ENCODE data around the gene EOLA2. TPM values are rescaled to one million over a fixed set of nuclear protein-coding genes. Genes with fewer than 3 reads are reported as not detected.
"Not testable (repeated sequence)": the region's sequence is repeated elsewhere in the genome, so short reads cannot be mapped to it uniquely, and the experiment has no call there.

Gene EOLA2
- total RNA-seq = 10 to 100 TPM; 42.4 to 47.8 TPM

GRCh38 chrX:149938427-149938880, at the start of gene EOLA2:
TSS of gene EOLA2 (minus strand) at chrX:149938491. CDS start at chrX:149933874, 4,617 bp downstream.
- no peaks in the 10 kb centered on the region for H3K4me1 Mint-ChIP-seq
- DNase-seq = peak; percentile 89
- H3K36me3 Mint-ChIP-seq = peaks cover 2% of the 10 kb centered on the region
- H3K9me3 Mint-ChIP-seq = no peaks in the 10 kb centered on the region
- peak within 1 kb of the TSS; percentile 86 for H3K4me3 Mint-ChIP-seq
- H3K27me3 Mint-ChIP-seq = no peaks in the 10 kb centered on the region
- peak within 1 kb of the TSS; percentile 98 for H3K27ac Mint-ChIP-seq

- Mint-ChIP-seq H3K27ac (no peak overlapping the region), H3K4me1 (no peaks in the 10 kb centered on the region), H3K27me3 (no peaks in the 10 kb centered on the region), H3K9me3 (no peaks in the 10 kb centered on the region), H3K4me3 (no peak overlapping the region), H3K36me3 (peaks cover 4% of the 10 kb centered on the region)
- DNase-seq = no peak
These were observed 49.3 kb upstream of the EOLA2 start for GRCh38 chrX:149987613-149988012.

GRCh38 chrX:149984411-149984810, 46.1 kb upstream of the EOLA2 start:
- Mint-ChIP-seq H3K36me3 (peaks cover 4% of the 10 kb centered on the region), H3K4me1 (no peaks in the 10 kb centered on the region), H3K9me3 (no peaks in the 10 kb centered on the region), H3K27ac (no peak overlapping the region), H3K4me3 (no peak overlapping the region), H3K27me3 (no peaks in the 10 kb centered on the region)
- no peak for DNase-seq

- no peaks in the 10 kb centered on the region for H3K9me3 Mint-ChIP-seq
These were observed 44.0 kb upstream of the EOLA2 start for GRCh38 chrX:149982310-149982709.

GRCh38 chrX:149979126-149979644, 40.9 kb upstream of the EOLA2 start:
- peaks cover 1% of the 10 kb centered on the region for H3K36me3 Mint-ChIP-seq
- H3K27ac Mint-ChIP-seq = no peak overlapping the region
- H3K9me3 Mint-ChIP-seq = no peaks in the 10 kb centered on the region
- no peaks in the 10 kb centered on the region for H3K27me3 Mint-ChIP-seq
- no peak for DNase-seq
- no peak overlapping the region for H3K4me3 Mint-ChIP-seq
- no peaks in the 10 kb centered on the region for H3K4me1 Mint-ChIP-seq

More at GRCh38 chrX:149982310-149982709, 44.0 kb upstream of the EOLA2 start:
- Mint-ChIP-seq H3K27ac (no peak overlapping the region), H3K36me3 (no peaks in the 10 kb centered on the region), H3K4me1 (no peaks in the 10 kb centered on the region), H3K4me3 (no peak overlapping the region), H3K27me3 (no peaks in the 10 kb centered on the region)
- no peak for DNase-seq

- H3K9me3 Mint-ChIP-seq = no peaks in the 10 kb centered on the region
- no peak overlapping the region for H3K4me3 Mint-ChIP-seq
- DNase-seq = peak; percentile 8
- no peaks in the 10 kb centered on the region for H3K27me3 Mint-ChIP-seq
- peaks cover 8% of the 10 kb centered on the region for H3K36me3 Mint-ChIP-seq
- H3K4me1 Mint-ChIP-seq = no peaks in the 10 kb centered on the region
- no peak overlapping the region for H3K27ac Mint-ChIP-seq
These were observed 24.8 kb upstream of the EOLA2 start for GRCh38 chrX:149962859-149963757.

- Mint-ChIP-seq H3K4me3 (no peak overlapping the region), H3K36me3 (peaks cover 6% of the 10 kb centered on the region), H3K4me1 (no peaks in the 10 kb centered on the region), H3K27me3 (no peaks in the 10 kb centered on the region), H3K9me3 (no peaks in the 10 kb centered on the region), H3K27ac (no peak overlapping the region)
- DNase-seq = no peak
These were observed 23.7 kb upstream of the EOLA2 start for GRCh38 chrX:149962010-149962409.

GRCh38 chrX:149961572-149961971, 23.3 kb upstream of the EOLA2 start:
- no peak overlapping the region for H3K4me3 Mint-ChIP-seq
- no peak overlapping the region for H3K27ac Mint-ChIP-seq
- DNase-seq = no peak
- H3K36me3 Mint-ChIP-seq = peaks cover 6% of the 10 kb centered on the region
- H3K4me1 Mint-ChIP-seq = no peaks in the 10 kb centered on the region
- no peaks in the 10 kb centered on the region for H3K27me3 Mint-ChIP-seq
- H3K9me3 Mint-ChIP-seq = no peaks in the 10 kb centered on the region

GRCh38 chrX:149950681-149951080, 12.4 kb upstream of the EOLA2 start:
- Mint-ChIP-seq H3K27me3 (no peaks in the 10 kb centered on the region), H3K4me3 (no peak overlapping the region), H3K27ac (no peak overlapping the region), H3K36me3 (peaks cover 1% of the 10 kb centered on the region), H3K9me3 (no peaks in the 10 kb centered on the region), H3K4me1 (peaks cover 2% of the 10 kb centered on the region)
- DNase-seq = no peak

- H3K4me3 Mint-ChIP-seq = no peak overlapping the region
- H3K27ac Mint-ChIP-seq = no peak overlapping the region
- H3K36me3 Mint-ChIP-seq = peaks cover 1% of the 10 kb centered on the region
- no peaks in the 10 kb centered on the region for H3K27me3 Mint-ChIP-seq
- no peaks in the 10 kb centered on the region for H3K4me1 Mint-ChIP-seq
- no peaks in the 10 kb centered on the region for H3K9me3 Mint-ChIP-seq
- no peak for DNase-seq
These were observed 11.6 kb upstream of the EOLA2 start for GRCh38 chrX:149949743-149950436.

- H3K4me1 Mint-ChIP-seq = no peaks in the 10 kb centered on the region
- DNase-seq = no peak
- H3K9me3 Mint-ChIP-seq = no peaks in the 10 kb centered on the region
- H3K27ac Mint-ChIP-seq = no peak overlapping the region
- no peaks in the 10 kb centered on the region for H3K27me3 Mint-ChIP-seq
- no peak overlapping the region for H3K4me3 Mint-ChIP-seq
- H3K36me3 Mint-ChIP-seq = peaks cover 1% of the 10 kb centered on the region
These were observed 9.7 kb upstream of the EOLA2 start for GRCh38 chrX:149948016-149948415.

- H3K9me3 Mint-ChIP-seq, H3K27me3 Mint-ChIP-seq, H3K4me3 Mint-ChIP-seq, H3K27ac Mint-ChIP-seq, H3K4me1 Mint-ChIP-seq, DNase-seq, H3K36me3 Mint-ChIP-seq: not testable (repeated sequence)
These were observed 8.6 kb upstream of the EOLA2 start for GRCh38 chrX:149946932-149947331.

- DNase-seq, H3K27me3 Mint-ChIP-seq, H3K4me3 Mint-ChIP-seq, H3K4me1 Mint-ChIP-seq, H3K9me3 Mint-ChIP-seq, H3K36me3 Mint-ChIP-seq, H3K27ac Mint-ChIP-seq: not testable (repeated sequence)
These were observed 7.5 kb upstream of the EOLA2 start for GRCh38 chrX:149945820-149946219.

GRCh38 chrX:149945087-149945670, 6.9 kb upstream of the EOLA2 start:
- H3K9me3 Mint-ChIP-seq, H3K4me1 Mint-ChIP-seq, H3K36me3 Mint-ChIP-seq, H3K4me3 Mint-ChIP-seq, H3K27me3 Mint-ChIP-seq, H3K27ac Mint-ChIP-seq, DNase-seq: not testable (repeated sequence)

GRCh38 chrX:149940674-149941024, 2.4 kb upstream of the EOLA2 start:
- not testable (repeated sequence) for DNase-seq, H3K36me3 Mint-ChIP-seq, H3K27me3 Mint-ChIP-seq, H3K9me3 Mint-ChIP-seq, H3K4me1 Mint-ChIP-seq
- Mint-ChIP-seq H3K4me3 (peak overlapping the region; percentile 83), H3K27ac (peak overlapping the region; percentile 91)

All from activated naive CD8-positive, alpha-beta T cell treated with anti-CD3 and anti-CD28 coated beads for 36 hours (primary cell).